ENCODE results near the gene KIF13A.
"Not testable (repeated sequence)": the region's sequence is repeated elsewhere in the genome, so short reads cannot be mapped to it uniquely, and the experiment has no call there.

The KIF13A gene

GRCh38 chr6:17894905-17895304 is 92.5 kb downstream of the KIF13A start:
- no peak for DNase-seq

- DNase-seq, result no peak
These were observed 93.2 kb downstream of the KIF13A start for GRCh38 chr6:17894191-17894590.

GRCh38 chr6:17892097-17892686 is 95.2 kb downstream of the KIF13A start:
- DNase-seq, result no peak

- DNase-seq, result no peak
These were observed 97.1 kb downstream of the KIF13A start for GRCh38 chr6:17890309-17890708.

- not testable (repeated sequence) for DNase-seq
These were observed 97.7 kb downstream of the KIF13A start for GRCh38 chr6:17889777-17890176.

- no peak for DNase-seq
These were observed 100.5 kb downstream of the KIF13A start for GRCh38 chr6:17886891-17887290.

GRCh38 chr6:17885889-17886576 is 101.4 kb downstream of the KIF13A start:
- no peak for DNase-seq

GRCh38 chr6:17884498-17885478 is 102.6 kb downstream of the KIF13A start:
- no peak for DNase-seq

- no peak for DNase-seq
These were observed 103.6 kb downstream of the KIF13A start for GRCh38 chr6:17883665-17884497.

GRCh38 chr6:17881085-17881858 is 106.2 kb downstream of the KIF13A start:
- DNase-seq, result no peak

- no peak for DNase-seq
These were observed 108.3 kb downstream of the KIF13A start for GRCh38 chr6:17879184-17879583.

- DNase-seq, result no peak
These were observed 108.7 kb downstream of the KIF13A start for GRCh38 chr6:17878734-17879133.

GRCh38 chr6:17877895-17878440 is 109.5 kb downstream of the KIF13A start:
- DNase-seq, result no peak

GRCh38 chr6:17877196-17877894 is 110.1 kb downstream of the KIF13A start:
- peak; percentile 81 for DNase-seq

- DNase-seq, result no peak
These were observed 112.7 kb downstream of the KIF13A start for GRCh38 chr6:17874753-17875152.

- DNase-seq, result no peak
These were observed 114.5 kb downstream of the KIF13A start for GRCh38 chr6:17872908-17873307.

GRCh38 chr6:17871836-17872235 is 115.6 kb downstream of the KIF13A start:
- DNase-seq, result no peak

- DNase-seq, result no peak
These were observed 116.3 kb downstream of the KIF13A start for GRCh38 chr6:17871189-17871519.

GRCh38 chr6:17870300-17871188 is 116.9 kb downstream of the KIF13A start:
- DNase-seq, result no peak

- DNase-seq, result no peak
These were observed 117.7 kb downstream of the KIF13A start for GRCh38 chr6:17869753-17870050.
